HG02840 (cell line): ENCODE results near the gene ANTKMT.

Experiments
- ATAC-seq: cut with Tn5 transposase; IDR thresholded peaks from one replicate; pipeline ENCODE4 v1.9.1; 2021; ENCODE audit warnings: mild to moderate bottlenecking, moderate library complexity, moderate number of reproducible peaks; ENCODE audit not compliant: unreplicated experiment, low FRiP score

ANTKMT gene

GRCh38 chr16:726188-726437, 5.2 kb downstream of the ANTKMT start:
- no peak for ATAC-seq

- ATAC-seq: no peak
Measured at GRCh38 chr16:726438-727290, 5.7 kb downstream of the ANTKMT start, which contains the start of the genes CCDC78 and HAGHL. Gene CCDC78, minus strand, starts transcription at chr16:726443. Its CDS starts 76 bp downstream, at chr16:726367. Gene HAGHL, plus strand, starts transcription at chr16:727106. Its CDS starts 404 bp downstream, at chr16:727510.

- ATAC-seq: no peak
Measured at GRCh38 chr16:727291-727977, 6.5 kb downstream of the ANTKMT start.

- no peak for ATAC-seq
Measured at GRCh38 chr16:728131-728889, 7.4 kb downstream of the ANTKMT start.

- no peak for ATAC-seq
Measured at GRCh38 chr16:728890-729744, 8.2 kb downstream of the ANTKMT start.

- ATAC-seq: no peak
Measured at GRCh38 chr16:729768-730665, 9.1 kb downstream of the ANTKMT start.

GRCh38 chr16:730666-731509, 9.9 kb downstream of the ANTKMT start:
- no peak for ATAC-seq

- no peak for ATAC-seq
Measured at GRCh38 chr16:732332-732731, 11.4 kb downstream of the ANTKMT start.

GRCh38 chr16:732936-733335, 12.0 kb downstream of the ANTKMT start:
- no peak for ATAC-seq

- no peak for ATAC-seq
Measured at GRCh38 chr16:733382-734207, 12.6 kb downstream of the ANTKMT start.

GRCh38 chr16:734208-734980, 13.4 kb downstream of the ANTKMT start:
- no peak for ATAC-seq

GRCh38 chr16:734981-735881, 14.3 kb downstream of the ANTKMT start:
- ATAC-seq: no peak

- no peak for ATAC-seq
Measured at GRCh38 chr16:735982-736453, 15.1 kb downstream of the ANTKMT start.

- ATAC-seq: no peak
Measured at GRCh38 chr16:736936-737481, 16.1 kb downstream of the ANTKMT start.
